Hippocampal formation (tissue), 2 donors: ENCODE data around the gene ACVR1B.
A peak's percentile ranks its signal among the peaks of the same experiment; 100 is the strongest.

Experiments used
- DNase-seq, 2 donors: peaks; one replicate each; lab custom pipeline; 2025; lab: John Stamatoyannopoulos, UW

The ACVR1B gene

DNA sequence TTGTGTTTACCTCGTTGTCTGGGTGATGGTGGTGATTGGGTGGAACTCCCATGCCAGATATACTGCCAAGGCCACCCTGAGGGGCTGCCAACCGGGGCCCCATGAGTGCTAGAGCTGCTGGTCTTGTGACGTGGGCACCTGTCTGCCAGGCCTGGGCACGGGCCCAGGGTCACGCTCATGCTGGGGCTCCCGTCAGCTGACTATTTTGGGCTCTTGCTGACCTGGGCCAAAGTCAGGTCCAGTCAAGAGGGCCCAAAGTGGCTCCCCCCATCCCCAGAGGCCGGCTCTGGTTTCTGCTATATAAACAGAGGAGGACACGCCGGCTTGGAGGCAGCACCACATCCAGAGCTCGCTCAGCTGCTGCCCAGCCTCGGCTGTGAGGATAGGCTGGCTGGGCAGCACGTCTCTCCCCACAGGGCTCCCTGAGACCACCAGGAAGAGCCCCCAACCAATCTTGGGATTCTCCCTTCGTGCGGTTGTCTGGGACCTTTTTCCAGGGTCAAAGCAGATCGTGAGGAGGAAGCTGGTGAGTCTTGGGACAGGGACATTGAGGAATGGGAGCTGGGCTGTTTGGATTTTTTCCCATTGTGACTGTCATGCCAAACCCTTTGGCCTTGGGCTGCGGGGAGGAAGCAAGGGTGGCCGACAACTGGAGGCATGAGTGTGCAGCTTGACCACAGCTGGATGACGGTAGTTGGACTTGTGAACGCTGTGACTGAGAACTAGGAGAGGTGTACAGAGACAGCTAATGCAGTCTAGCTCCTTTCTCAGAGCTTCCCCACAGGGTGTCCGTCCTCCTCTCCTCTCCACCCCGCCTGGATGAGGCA, 92.1 kb downstream of the ACVR1B start:
- DNase-seq = no peak

DNA sequence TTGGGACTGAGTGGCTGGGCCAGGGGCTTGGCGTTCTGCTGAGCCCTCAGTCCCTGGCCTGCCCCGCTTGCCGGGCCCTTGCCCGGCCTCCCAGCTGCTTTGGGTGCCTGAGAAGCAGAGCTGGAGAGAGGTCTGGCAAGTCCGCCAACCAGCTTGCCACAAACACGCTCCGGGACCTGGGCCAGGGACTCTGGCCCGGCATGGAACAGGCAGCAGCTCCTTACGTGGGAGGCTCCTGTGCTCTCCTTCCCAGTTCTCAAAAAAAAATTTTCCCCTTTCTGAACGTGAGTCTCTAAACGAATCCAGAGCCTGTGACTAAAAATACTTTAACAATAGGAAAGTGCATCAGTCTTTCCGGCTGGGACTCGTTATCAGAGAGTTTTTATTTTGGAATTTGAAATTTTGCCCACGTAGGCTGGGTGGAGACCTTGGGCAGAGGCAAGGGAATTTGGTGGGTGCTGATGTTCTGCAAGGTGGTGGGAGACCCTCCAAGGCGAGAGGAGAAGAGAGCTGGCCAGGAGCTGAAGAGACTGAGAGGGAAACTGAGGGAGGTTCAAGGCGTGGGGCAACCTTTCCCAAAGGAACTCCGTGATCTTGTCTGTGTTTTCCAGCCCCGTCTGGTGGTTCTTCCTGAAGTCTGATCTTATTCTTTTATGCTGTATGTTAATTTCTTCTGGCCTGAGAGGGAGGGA, 92.9 kb downstream of the ACVR1B start:
- DNase-seq = peak; percentile 41 to 61

- DNase-seq = no peak
These were observed 94.3 kb downstream of the ACVR1B start for GRCh38 chr12:52045794-52046199.
